IPS-18c (cell line): ENCODE results near the gene PLD5.
"Not testable (repeated sequence)": the region's sequence is repeated elsewhere in the genome, so short reads cannot be mapped to it uniquely, and the experiment has no call there.

Source experiments
- H3K4me3 ChIP-seq: 2 replicates; pipeline ENCODE4 v1.7.0; 2013; ENCODE audit warnings: low read depth, mild to moderate bottlenecking, low read length, moderate library complexity; ENCODE audit not compliant: insufficient read depth
- H3K9me3 ChIP-seq: one replicate; pipeline ENCODE4 v1.6.1; 2013; ENCODE audit warnings: mild to moderate bottlenecking, low read length, moderate library complexity; ENCODE audit not compliant: control insufficient read depth, insufficient read depth

The PLD5 gene

DNA sequence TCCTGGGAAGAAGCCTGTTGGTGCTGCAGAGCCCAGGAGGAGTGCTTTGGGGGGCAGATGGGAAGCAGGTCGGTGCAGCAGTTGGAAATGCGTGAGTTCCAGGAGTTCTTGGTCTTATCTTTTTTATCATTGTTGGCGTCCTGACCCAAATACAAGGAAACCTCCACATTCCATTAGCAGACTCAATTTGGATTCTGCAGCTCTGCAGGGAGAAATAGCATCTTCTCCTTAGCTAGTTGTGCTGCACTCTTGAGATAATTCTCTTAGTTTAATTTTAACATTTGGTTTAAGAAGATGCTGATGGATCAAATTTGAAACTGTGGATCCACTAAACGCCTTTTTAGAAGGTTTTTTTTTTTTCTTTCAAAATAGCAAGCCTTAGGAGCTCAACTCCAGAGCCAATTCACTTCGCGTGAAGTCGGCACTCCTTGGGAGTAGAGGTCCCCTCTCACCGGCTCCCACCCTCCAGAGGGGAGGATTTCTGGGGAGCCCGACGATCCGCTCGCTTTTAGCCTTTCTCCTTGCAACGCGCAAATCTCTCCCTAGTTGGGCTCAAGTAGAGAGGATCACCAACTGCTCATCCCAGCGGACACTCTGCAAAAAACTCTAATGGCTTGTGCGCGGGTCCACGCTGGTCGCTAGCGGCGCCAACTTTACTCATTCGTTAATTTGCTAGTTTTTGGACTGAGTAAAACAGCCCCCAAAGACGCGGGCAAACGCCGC, 1.3 kb downstream of the PLD5 start:
- Histone ChIP-seq H3K9me3 (no peaks in the 10 kb centered on the region), H3K4me3 (peak overlapping the region; percentile 81)

DNA sequence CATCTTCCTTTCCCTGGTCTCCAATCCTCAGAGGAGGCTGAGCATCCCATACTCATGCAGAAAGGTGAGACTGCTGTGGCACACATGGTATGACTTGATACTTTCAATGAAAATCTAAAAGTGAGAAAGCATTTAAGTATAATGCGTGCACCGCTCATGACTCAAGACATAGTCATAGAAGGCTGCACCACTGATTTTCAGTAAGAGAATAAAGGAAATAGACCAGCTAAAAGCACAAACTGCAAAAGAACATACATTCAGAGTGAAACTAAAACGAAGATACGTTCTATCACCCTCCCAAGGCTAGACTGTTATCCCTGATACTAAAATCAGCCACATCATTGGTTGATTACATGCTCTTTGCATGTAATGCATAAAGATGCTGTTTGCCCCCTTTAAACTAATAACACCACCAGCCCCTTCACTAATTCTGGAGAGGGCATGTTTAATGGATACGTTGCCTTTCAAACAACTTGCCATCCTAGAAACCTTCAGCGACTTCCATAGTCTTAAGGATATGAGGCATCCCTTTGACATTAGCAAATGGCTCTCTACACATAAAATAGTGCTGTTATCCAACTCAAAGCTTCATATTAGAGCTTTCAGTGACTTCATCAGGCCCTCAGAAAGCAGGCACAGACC, 2.1 kb downstream of the PLD5 start:
- Histone ChIP-seq H3K9me3 (no peaks in the 10 kb centered on the region), H3K4me3 (no peak overlapping the region)

DNA sequence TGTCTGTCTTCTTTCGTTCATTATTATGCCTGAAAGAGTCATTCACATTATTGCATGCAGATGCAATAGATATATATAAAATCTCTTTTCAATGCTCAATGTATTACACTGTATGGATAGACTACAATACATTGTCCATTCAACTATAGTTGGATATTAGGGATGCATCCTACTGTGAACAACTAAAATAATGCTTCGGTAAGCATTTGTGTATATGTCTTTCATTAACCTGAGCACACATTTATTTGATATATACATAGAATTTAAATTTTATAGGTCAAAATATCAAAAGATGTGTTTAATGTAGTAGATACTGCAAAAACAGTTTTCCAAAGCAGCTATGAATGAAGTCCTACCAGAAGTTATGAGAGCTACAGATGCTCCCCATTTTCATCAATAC, 8.9 kb downstream of the PLD5 start:
- H3K4me3 ChIP-seq = no peak overlapping the region
- H3K9me3 ChIP-seq = no peaks in the 10 kb centered on the region

DNA sequence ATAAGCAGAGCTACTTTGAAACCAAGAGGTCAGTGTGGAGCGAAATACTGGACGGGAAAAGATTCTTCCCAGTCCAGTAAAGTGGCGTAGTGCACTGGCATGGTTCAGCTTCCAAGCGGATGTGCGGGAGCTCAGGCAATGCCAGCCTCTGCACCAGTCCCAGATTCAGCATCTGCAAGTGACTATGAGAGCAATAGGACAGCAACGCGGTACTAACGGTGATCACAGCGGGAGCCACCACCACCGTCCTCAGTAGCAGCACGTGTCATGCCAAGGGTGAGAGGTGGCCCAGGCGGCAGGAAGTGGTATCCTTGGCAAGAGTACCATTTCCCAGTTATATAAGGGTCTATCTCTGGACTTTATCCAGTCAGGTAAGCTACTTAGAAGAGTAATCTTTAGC, 17.8 kb downstream of the PLD5 start:
- Histone ChIP-seq H3K4me3 (no peak overlapping the region), H3K9me3 (no peaks in the 10 kb centered on the region)

DNA sequence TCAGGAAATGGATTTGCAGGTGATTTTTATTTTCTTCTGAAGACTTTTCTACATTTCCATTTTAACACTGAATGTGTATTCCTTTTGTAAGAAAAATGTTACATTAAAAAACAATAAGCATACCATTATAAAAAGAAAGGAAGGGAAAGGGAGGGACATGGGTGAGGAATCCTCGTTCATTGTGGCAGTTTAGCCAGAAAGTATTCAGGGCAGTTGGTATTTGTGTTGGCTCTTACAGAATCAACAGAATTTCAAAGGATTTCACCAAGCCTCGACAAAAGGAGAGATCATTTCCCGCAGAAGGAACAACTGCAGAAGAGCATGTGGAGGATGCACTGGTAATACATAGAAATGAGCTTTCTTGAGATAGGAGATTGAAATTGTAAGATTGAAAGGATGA, 35.0 kb downstream of the PLD5 start:
- H3K9me3 ChIP-seq = no peaks in the 10 kb centered on the region
- no peak overlapping the region for H3K4me3 ChIP-seq

DNA sequence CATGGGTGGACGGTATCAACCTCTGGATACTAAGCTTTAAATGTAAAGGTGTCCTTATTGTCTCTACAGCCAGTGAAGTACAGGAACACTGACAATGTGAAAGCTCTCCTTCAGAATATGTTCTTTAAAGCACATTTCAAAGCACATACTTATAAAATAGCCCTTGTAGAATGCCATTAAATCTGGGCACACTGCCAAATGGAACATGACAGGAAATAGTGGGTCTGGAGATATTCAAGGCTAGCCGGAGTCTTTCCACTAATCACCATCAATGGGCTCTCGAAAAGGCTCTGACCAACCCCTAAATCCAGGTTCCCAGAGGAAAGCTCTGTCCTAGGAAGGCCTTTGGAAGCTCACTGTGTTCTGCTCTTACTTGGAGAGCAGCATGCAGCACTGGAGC, 46.6 kb downstream of the PLD5 start:
- H3K4me3 ChIP-seq = no peak overlapping the region

DNA sequence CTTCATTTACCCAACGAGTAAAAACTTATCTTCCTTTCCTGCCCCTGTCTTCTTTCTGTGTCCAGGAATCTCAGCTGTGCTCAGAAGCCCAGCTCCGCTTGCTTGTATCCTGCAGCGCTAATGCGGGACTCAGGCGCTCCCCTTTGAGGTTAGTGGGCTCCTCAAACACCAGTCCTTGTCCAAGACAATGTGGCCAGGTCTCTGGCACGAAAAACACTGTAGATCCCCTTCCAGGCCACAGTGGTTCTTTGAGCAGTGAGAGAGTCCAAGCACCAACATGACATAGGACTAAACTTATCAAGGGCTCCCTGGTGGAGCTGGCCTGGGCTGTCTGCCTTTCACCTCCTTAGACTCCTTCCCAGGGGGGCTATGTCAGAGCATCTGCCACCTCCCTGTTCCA, 53.7 kb downstream of the PLD5 start:
- Histone ChIP-seq H3K4me3 (no peak overlapping the region), H3K9me3 (no peaks in the 10 kb centered on the region)

More for the DNA sequence above, 46.6 kb downstream of the PLD5 start:
- no peaks in the 10 kb centered on the region for H3K9me3 ChIP-seq

DNA sequence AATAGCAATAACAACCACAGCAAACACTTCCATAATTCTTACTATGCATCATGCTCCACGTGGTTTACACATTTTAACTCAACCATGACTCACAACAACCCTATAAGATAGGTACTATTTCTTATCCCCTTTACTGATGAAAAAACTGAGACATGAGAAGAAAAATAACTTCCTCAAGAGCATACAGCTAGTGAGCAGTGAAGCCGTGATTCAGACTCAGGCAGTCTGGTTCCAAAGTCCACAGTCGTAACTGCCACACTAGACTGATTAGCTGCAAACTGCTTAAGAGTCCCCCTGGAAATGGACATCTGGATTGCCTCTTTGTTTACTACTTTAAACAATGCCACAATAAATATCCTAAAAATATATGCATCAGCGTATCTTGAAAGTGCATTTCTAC, 55.7 kb downstream of the PLD5 start:
- no peaks in the 10 kb centered on the region for H3K9me3 ChIP-seq
- H3K4me3 ChIP-seq = no peak overlapping the region

DNA sequence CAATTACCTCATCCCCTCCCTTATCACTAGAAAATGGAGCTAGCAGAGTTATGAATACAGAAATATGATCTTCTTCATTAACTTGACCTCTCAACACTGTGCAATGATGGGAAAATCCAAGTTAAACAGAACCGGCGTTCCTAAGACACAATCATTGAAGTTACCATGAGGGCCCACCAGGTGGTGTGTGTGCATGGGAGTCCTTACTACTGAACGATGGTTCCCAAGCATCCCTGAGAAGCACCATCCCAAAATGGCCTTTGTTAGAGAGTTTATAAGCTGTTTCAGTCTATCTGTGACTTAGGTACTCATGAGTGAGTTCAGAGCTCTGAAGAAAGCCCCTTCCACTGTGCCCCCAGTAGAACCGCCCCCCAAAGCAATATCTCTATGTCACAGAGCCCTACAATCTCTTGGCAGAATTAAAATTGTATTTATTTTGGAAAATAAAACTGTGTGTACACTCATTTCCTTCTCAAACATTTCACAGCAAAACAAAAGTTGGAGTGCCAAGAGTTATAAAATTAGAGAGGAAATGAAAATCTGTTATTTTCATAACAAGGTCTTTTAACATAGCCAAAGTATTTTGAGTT, 56.8 kb downstream of the PLD5 start:
- Histone ChIP-seq H3K4me3 (no peak overlapping the region), H3K9me3 (no peaks in the 10 kb centered on the region)

DNA sequence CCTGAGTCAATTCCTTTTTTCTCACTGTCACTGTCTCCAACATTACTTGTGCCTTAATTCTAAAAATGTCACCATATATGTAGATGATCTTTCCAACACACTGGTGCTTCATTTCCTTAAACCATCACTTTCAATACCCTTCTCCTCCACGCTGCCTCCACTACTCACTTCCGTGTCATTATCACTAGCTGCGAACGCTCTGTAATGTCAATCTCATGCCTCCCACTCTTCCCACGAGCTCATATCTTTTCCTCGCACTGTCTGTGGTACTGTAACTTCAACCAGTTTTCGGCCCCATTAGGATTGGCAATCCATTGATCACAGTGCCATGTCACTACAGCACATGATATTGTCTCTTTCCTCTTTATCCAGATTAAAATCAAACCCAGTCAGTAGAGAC, 61.6 kb downstream of the PLD5 start:
- H3K4me3 ChIP-seq = no peak overlapping the region

DNA sequence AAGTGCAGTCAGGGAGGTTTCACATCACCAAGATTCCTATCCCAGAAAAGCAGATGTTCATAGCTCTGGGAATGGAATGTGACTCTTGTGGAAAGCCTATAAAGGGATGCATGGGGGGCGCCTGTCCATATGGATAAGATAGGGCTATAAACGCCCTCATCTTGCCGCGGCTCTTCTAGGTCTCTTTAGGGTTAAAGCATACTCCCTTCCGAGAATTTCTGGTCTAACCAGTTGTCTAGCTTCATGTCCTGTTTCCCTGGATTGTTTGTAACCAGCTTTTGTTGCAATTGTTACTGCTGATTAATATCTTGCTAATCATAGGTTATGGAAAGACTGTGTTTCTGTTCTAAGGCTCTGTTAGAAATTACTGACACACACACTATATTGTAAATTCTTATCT, 64.8 kb downstream of the PLD5 start:
- H3K4me3 ChIP-seq, H3K9me3 ChIP-seq: not testable (repeated sequence)

More for the DNA sequence above, 61.6 kb downstream of the PLD5 start:
- no peaks in the 10 kb centered on the region for H3K9me3 ChIP-seq

DNA sequence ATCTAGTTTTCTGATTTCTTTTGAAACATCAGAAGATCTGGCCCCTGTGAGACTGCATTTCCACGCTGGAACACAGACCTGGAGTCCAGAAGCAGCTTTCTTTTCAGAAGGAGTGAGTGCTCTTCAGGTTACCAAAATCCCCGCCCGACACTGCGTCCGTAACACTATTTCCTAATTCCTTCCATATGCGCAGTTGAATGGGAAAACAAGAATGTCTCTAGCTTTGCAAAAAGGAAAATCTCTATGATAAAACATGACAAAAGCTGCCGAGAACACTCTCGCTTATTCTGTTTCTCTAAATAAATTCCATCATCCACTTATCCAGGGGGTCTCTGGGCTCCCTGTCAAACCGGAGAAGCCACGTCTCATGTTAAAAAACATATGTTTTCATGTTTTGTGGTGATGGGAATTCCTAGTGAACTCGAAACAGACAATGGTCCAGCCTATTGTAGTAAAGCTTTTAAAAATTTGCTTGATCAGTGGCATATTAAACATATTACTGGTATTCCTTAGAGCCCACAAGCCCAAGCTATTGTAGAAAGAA, 67.7 kb downstream of the PLD5 start:
- no peaks in the 10 kb centered on the region for H3K9me3 ChIP-seq
- no peak overlapping the region for H3K4me3 ChIP-seq

DNA sequence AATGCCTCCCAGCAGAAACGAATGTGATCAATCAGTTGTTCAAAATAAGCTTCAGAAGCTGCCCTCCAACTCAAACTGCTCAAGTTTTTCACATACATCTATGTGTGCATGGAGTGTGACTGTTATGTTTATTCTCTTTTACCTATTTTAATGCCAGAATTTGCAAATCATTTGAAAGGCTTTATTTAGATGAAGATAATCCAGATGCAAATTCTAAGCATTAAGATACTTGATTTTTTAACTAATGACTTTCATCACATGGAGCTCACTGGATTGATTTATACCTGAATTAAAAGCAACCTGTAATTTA, 69.5 kb downstream of the PLD5 start:
- H3K4me3 ChIP-seq = no peak overlapping the region

DNA sequence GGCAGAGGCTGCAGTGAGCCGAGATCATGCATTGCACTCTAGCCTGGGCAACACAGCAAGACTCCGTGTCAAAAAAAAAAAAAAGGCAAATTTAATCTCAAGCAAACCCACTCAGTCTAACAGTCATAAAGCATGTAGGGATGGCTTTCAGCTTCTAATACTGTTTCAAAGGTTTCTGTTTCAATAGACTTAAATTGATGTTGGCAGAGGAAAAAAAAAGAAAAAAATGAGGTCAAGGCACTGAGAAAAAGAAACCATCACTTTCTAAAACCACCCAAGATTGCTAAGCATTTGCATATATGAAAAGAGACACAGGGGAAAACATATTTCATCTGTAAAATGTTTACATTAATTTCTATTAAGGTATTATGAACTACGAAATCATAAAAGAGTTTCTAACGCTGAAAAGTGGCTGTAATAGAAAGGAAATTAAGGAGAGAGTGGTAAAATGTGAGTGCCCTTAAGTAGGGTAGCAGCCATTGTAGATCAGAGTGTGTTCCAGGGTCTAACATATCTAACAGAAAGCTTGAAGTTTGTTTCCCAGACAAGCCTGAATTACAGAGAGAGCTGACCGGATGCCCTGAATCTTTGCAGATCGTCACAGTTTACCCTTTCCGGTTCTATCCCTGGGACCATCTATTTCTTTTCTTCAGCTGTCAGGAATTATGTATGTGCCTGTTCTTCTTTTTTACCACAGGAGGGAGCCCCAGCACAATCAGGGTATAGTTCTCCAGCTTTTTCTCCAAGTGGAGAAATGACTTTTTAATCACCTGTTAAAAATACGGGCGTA, 70.0 kb downstream of the PLD5 start:
- Histone ChIP-seq H3K9me3 (no peaks in the 10 kb centered on the region), H3K4me3 (no peak overlapping the region)

More for the DNA sequence above, 69.5 kb downstream of the PLD5 start:
- no peaks in the 10 kb centered on the region for H3K9me3 ChIP-seq

DNA sequence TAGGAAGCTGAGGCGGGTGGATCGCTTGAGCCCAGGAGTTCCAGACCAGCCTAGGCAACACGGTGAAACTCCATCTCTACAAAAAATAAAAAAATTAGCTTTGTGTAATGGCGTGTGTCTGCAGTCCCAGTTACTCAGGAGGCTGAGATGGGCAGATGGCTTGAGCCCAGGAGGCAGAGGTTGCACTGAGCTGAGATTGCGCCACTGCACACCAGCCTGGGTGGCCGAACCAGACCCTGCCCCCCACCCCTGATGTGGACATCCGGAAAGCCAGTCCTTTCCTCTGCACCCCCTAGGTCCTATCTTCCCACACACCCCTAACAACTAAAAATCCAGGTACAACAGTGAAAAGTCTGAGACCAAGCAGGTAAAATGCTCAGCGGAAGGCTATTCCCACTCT, 71.9 kb downstream of the PLD5 start:
- Histone ChIP-seq H3K4me3 (no peak overlapping the region), H3K9me3 (no peaks in the 10 kb centered on the region)

DNA sequence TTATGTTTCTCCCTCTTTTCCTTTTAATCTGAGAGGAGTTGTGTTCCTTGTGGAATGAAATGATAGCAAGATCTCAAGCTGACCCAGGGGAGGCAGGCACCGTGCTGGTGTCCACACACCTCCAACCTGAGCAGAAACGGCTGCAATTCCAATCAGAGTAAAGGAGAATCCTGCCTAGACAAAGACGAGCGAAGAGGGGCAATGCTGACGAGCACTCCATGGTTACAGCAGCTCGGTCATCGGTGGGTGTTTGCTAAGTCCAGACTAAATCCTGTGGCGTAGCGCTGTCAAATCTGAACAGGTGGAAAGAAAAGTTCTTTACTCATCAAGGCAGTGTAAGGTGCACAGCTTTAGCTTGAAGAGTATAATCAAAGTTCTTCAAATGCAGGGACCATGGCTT, 74.8 kb downstream of the PLD5 start:
- no peaks in the 10 kb centered on the region for H3K9me3 ChIP-seq
- H3K4me3 ChIP-seq = no peak overlapping the region

DNA sequence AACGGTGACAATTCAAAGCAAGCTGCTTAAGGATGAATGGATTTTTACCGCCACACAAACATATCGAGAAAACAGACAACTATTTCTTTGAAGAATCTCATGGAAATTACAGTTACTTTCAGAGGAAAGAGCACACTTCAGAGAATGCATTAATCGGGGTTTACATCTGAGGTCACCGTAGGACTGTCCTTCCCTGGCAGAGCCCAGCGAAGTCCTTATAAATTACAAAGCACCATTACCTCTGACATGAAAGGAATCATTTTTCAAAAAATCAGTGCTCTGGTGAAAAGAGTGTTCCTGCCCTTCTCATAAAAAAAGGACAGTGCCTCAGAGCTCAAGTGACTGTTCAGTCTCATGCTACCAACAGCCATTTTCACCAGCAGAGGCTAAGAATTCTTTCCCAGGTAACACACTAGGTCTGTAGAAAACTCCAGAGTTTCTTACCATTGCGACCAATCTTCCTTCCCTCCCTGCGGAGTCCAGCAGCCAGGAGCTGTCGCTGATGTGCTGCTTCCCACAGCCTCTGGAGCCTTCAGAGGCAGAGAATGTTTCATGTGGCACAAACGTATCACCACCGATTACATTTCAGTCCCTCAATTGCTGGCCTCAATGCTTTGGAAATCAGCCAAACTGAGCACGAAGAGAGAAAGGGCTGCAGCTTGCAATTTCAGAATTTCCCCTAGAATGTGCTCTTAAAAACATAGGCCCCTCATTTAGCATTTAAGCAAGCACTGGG, 75.4 kb downstream of the PLD5 start:
- Histone ChIP-seq H3K4me3 (no peak overlapping the region), H3K9me3 (no peaks in the 10 kb centered on the region)
